Thyroid gland (tissue), 4 donors: ENCODE measurements around the gene PIBF1. TPM values are rescaled to one million over a fixed set of nuclear protein-coding genes. Genes with fewer than 3 reads are reported as not detected.

ENCODE experiments used
- DNase-seq, 2 donors: peaks; one replicate each; pipeline ENCODE4 v3.0.0-alpha.2; 2019
- H3K27ac ChIP-seq, 3 donors: fragments of 200-600 bp; sonication (generic); 1 replicate in 2 of 3; 2 replicates in 1 of 3; pipeline ENCODE4 v1.5.1; 2016 to 2019; ENCODE audit warnings: mild to moderate bottlenecking in 1 of 3, moderate library complexity in 1 of 3
- H3K27me3 ChIP-seq: fragments of 200-600 bp; sonication (generic); one replicate; pipeline ENCODE4 v1.5.1; 2019
- H3K36me3 ChIP-seq, 2 donors: fragments of 200-600 bp; sonication (generic); one replicate each; pipeline ENCODE4 v1.5.1; 2016 to 2019
- H3K4me1 ChIP-seq, 2 donors: fragments of 200-600 bp; sonication (generic); one replicate each; pipeline ENCODE4 v1.5.1; 2017 to 2019
- H3K4me3 ChIP-seq, 3 donors: fragments of 200-600 bp; sonication (generic); replicated peaks in 1 of 3; 1 replicate in 2 of 3; 2 replicates in 1 of 3; pipeline ENCODE4 v1.5.1; 2016; ENCODE audit warnings: mild to moderate bottlenecking in 1 of 3
- H3K9me3 ChIP-seq: fragments of 200-600 bp; sonication (generic); one replicate; pipeline ENCODE4 v1.5.1; 2017
- CTCF ChIP-seq, 6 experiments: fragments of 200-600 bp in 3 of 6; fragments of 450-650 bp in 3 of 6; sonication (generic) in 3 of 6; IDR thresholded peaks; one replicate each; pipeline ENCODE4 v1.5.1; 2016 to 2019; ENCODE audit warnings: antibody characterized with exemption in 6 of 6, mild to moderate bottlenecking in 2 of 6, inconsistent platforms in 1 of 6, moderate library complexity in 1 of 6
- POLR2A ChIP-seq, 2 donors: fragments of 450-650 bp; IDR thresholded peaks; one replicate each; pipeline ENCODE4 v1.6.1; 2017; ENCODE audit warnings: antibody characterized with exemption in 2 of 2, mild to moderate bottlenecking in 2 of 2, moderate library complexity in 1 of 2
- WGBS, 2 donors: methylation state at CpG; one replicate each; pipeline ENCODE4 v1.1.5; 2017; 5-methylcytosine and 5-hydroxymethylcytosine counted together
- intact Hi-C: fragments of 100-400 bp; cut with DNase I; formaldehyde crosslinking; loops from one replicate; pipeline ENCODE4 v1.15.1; 2023
- total RNA-seq, 4 donors: library from RNA; depleted of rRNA; stranded (reverse); fragments of >200 nt; gene quantifications; one replicate each; pipeline ENCODE4 v1.2.3, GENCODE V29; 2016

Gene PIBF1
- total RNA-seq, 4 donors from 2014 or later: 30.2 to 51.4 (median 37.5) TPM

GRCh38 chr13:73058432-73058735 is 276.5 kb downstream of the PIBF1 start:
- DNase-seq: no peak
- H3K4me1 ChIP-seq: peaks cover 11 to 14% of the 10 kb centered on the region in 2 donors
- TF ChIP-seq POLR2A (IDR thresholded peaks at IDR 0.05): no peak
- TF ChIP-seq CTCF (IDR thresholded peaks at IDR 0.05): no peak
- H3K36me3 ChIP-seq: no peaks in the 10 kb centered on the region
- intact Hi-C loops: loop anchor here (10.0 kb wide), 2 partner anchors 244 to 646 kb away; no protein-coding TSS in a partner anchor
- no peaks in the 10 kb centered on the region for H3K27me3 ChIP-seq
- H3K9me3 ChIP-seq: no peaks in the 10 kb centered on the region
- peak overlapping the region in 2 of 3 donors; percentile 26 to 87 for H3K27ac ChIP-seq
- peak overlapping the region in 2 of 3 donors; percentile 11 to 67 for H3K4me3 ChIP-seq
- WGBS, 2 donors: 1 to 2% methylated on average over 8 of the region's 8 CpGs

- Histone ChIP-seq H3K27ac (peak within 1 kb of the TSS; percentile 76 to 93 (median 87)), H3K9me3 (no peaks in the 10 kb centered on the region), H3K4me3 (peak within 1 kb of the TSS; percentile 53 to 67 (median 56)), H3K4me1 (peaks cover 11 to 14% of the 10 kb centered on the region in 2 donors), H3K27me3 (no peaks in the 10 kb centered on the region), H3K36me3 (no peaks in the 10 kb centered on the region)
- TF ChIP-seq CTCF (IDR thresholded peaks at IDR 0.05): no peak
- peak; percentile 96 to 100 for TF ChIP-seq POLR2A (IDR thresholded peaks at IDR 0.05)
- peak; percentile 99 for DNase-seq
- intact Hi-C loops: loop anchor here (10.0 kb wide), 2 partner anchors 244 to 646 kb away; no protein-coding TSS in a partner anchor
- 0% methylated on average over 4 to 11 of the region's 93 CpGs for WGBS, 2 donors
These were observed 277.0 kb downstream of the PIBF1 start, which contains the start of gene KLF5 for GRCh38 chr13:73058736-73059459. KLF5 (plus strand) TSS chr13:73059005; CDS start chr13:73059328, 323 bp downstream.

- H3K36me3 ChIP-seq: peaks cover 0 to 4% of the 10 kb centered on the region in 2 donors
- DNase-seq: peak; percentile 81 to 87
- 0% methylated on average over 23 to 24 of the region's 68 CpGs for WGBS, 2 donors
- peaks cover 11 to 14% of the 10 kb centered on the region in 2 donors for H3K4me1 ChIP-seq
- H3K4me3 ChIP-seq: peak overlapping the region in 2 of 3 donors; percentile 56 to 67
- H3K9me3 ChIP-seq: no peaks in the 10 kb centered on the region
- H3K27me3 ChIP-seq: no peaks in the 10 kb centered on the region
- H3K27ac ChIP-seq: peak overlapping the region; percentile 76 to 93 (median 87)
- no peak for TF ChIP-seq POLR2A (IDR thresholded peaks at IDR 0.05)
- TF ChIP-seq CTCF (IDR thresholded peaks at IDR 0.05): peak in 4 of 6 experiments; percentile 13 to 67 (median 55)
- intact Hi-C loops: loop anchor here (10.0 kb wide), 2 partner anchors 245 to 645 kb away; no protein-coding TSS in a partner anchor
These were observed 277.7 kb downstream of the PIBF1 start for GRCh38 chr13:73059460-73060250.

GRCh38 chr13:73060251-73061160 is 278.6 kb downstream of the PIBF1 start:
- DNase-seq: peak; percentile 47 to 57
- intact Hi-C loops: no loop called here
- H3K4me1 ChIP-seq: peaks cover 17 to 23% of the 10 kb centered on the region in 2 donors
- peak overlapping the region; percentile 76 to 93 (median 87) for H3K27ac ChIP-seq
- H3K27me3 ChIP-seq: no peaks in the 10 kb centered on the region
- peak overlapping the region in 2 of 3 donors; percentile 56 to 67 for H3K4me3 ChIP-seq
- 10 to 18% methylated on average over 26 of the region's 26 CpGs for WGBS, 2 donors
- TF ChIP-seq CTCF (IDR thresholded peaks at IDR 0.05) (no peak), POLR2A (IDR thresholded peaks at IDR 0.05) (no peak)
- H3K36me3 ChIP-seq: peaks cover 0 to 4% of the 10 kb centered on the region in 2 donors
- H3K9me3 ChIP-seq: no peaks in the 10 kb centered on the region
